ENCODE data around the gene TMEM132A. TPM values are rescaled to one million over a fixed set of nuclear protein-coding genes. Genes with fewer than 3 reads are reported as not detected.
A peak's percentile ranks its signal among the peaks of the same experiment; 100 is the strongest.

Gene TMEM132A
- total and polyA plus RNA-seq, 10 of the 15 experiments (the other 5 are each of a cell fraction or from before 2014, with no cell fraction given) = 0.16 to 25.0 (median 4.3) TPM

DNA sequence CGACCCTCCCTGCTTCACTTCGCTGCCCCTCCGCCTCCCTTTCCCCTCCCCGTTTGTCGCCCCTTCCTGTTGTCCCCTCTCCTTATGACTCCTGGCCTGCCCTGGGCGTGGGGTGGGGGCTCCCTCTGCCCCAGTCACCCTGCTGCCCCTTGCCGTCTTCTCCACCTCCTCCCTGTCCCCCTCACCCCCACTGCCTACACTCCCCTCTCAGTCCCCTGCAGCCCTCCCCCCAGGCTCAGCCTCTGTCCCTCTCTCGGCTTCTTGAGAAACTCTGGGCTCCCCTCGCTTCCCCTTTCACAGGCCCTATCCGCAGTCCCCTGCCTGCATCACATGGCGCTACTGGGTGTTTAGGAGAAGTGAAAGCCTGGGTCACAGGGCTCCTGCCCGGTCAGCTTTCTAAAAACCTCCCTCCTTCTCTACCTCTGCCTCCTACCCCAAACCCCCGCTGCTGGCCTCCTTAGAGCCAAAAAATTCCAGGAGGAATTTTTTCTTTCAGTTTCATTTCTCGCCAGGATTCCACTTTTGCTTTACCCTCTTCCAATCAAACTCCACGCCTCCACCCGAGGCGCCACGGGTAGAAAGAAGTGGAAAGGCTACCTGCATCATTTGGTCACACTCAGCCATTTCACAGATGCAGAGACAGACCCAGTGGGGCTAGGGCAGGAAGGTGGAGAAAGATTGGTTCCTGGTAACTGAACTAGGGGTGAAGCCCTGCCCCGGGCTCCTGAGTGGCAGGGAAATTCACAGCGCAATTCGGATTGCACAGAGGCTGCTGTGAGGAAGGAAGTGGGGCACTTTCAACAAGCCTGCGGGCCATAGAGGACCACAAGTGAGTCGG, 27.9 kb downstream of the TMEM132A start, which contains the start of gene SLC15A3 (continued):
- TF ChIP-seq, protein P1, sequence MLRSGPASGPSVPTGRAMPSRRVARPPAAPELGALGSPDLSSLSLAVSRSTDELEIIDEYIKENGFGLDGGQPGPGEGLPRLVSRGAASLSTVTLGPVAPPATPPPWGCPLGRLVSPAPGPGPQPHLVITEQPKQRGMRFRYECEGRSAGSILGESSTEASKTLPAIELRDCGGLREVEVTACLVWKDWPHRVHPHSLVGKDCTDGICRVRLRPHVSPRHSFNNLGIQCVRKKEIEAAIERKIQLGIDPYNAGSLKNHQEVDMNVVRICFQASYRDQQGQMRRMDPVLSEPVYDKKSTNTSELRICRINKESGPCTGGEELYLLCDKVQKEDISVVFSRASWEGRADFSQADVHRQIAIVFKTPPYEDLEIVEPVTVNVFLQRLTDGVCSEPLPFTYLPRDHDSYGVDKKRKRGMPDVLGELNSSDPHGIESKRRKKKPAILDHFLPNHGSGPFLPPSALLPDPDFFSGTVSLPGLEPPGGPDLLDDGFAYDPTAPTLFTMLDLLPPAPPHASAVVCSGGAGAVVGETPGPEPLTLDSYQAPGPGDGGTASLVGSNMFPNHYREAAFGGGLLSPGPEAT (IDR thresholded peaks at IDR 0.05; ENCODE audit: low read depth) = peak; percentile 99
- peak; percentile 99 for TF ChIP-seq IKZF1 (conservative IDR thresholded peaks at IDR 0.05)
- TF ChIP-seq NBN (IDR thresholded peaks at IDR 0.05) = peak; percentile 95
- TF ChIP-seq, protein P2, sequence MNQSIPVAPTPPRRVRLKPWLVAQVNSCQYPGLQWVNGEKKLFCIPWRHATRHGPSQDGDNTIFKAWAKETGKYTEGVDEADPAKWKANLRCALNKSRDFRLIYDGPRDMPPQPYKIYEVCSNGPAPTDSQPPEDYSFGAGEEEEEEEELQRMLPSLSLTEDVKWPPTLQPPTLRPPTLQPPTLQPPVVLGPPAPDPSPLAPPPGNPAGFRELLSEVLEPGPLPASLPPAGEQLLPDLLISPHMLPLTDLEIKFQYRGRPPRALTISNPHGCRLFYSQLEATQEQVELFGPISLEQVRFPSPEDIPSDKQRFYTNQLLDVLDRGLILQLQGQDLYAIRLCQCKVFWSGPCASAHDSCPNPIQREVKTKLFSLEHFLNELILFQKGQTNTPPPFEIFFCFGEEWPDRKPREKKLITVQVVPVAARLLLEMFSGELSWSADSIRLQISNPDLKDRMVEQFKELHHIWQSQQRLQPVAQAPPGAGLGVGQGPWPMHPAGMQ (IDR thresholded peaks at IDR 0.05; ENCODE audit: borderline replicate concordance) = no peak
- TF ChIP-seq, protein P3, sequence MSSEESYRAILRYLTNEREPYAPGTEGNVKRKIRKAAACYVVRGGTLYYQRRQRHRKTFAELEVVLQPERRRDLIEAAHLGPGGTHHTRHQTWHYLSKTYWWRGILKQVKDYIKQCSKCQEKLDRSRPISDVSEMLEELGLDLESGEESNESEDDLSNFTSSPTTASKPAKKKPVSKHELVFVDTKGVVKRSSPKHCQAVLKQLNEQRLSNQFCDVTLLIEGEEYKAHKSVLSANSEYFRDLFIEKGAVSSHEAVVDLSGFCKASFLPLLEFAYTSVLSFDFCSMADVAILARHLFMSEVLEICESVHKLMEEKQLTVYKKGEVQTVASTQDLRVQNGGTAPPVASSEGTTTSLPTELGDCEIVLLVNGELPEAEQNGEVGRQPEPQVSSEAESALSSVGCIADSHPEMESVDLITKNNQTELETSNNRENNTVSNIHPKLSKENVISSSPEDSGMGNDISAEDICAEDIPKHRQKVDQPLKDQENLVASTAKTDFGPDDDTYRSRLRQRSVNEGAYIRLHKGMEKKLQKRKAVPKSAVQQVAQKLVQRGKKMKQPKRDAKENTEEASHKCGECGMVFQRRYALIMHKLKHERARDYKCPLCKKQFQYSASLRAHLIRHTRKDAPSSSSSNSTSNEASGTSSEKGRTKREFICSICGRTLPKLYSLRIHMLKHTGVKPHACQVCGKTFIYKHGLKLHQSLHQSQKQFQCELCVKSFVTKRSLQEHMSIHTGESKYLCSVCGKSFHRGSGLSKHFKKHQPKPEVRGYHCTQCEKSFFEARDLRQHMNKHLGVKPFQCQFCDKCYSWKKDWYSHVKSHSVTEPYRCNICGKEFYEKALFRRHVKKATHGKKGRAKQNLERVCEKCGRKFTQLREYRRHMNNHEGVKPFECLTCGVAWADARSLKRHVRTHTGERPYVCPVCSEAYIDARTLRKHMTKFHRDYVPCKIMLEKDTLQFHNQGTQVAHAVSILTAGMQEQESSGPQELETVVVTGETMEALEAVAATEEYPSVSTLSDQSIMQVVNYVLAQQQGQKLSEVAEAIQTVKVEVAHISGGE (CRISPR knock-in tag; IDR thresholded peaks at IDR 0.05) = no peak
- TF ChIP-seq SPI1 (IDR thresholded peaks at IDR 0.05; ENCODE audit: borderline replicate concordance, insufficient read depth, low read depth, low read length) = peak; percentile 93
- no peak for TF ChIP-seq BCL3 (IDR thresholded peaks at IDR 0.05; ENCODE audit: borderline replicate concordance, insufficient read depth, low read depth, low read length, poor library complexity, severe bottlenecking)
- TF ChIP-seq ZNF592 (IDR thresholded peaks at IDR 0.05) = no peak
- 0 out of 2 replicates have a peak, but pooled peaks have one; percentile 43 for TF ChIP-seq ASH2L (IDR thresholded peaks at IDR 0.05; ENCODE audit: borderline replicate concordance, low read depth)
- TF ChIP-seq HCFC1 (IDR thresholded peaks at IDR 0.05; ENCODE audit: low read length) = no peak
- TF ChIP-seq SIX5 (IDR thresholded peaks at IDR 0.05; ENCODE audit: low read depth, low read length, severe bottlenecking) = no peak
- peak; percentile 17; the same call in 1 of the 2 replicates for TF ChIP-seq RCOR1 (conservative IDR thresholded peaks at IDR 0.05; ENCODE audit: low read depth, low read length)
- TF ChIP-seq EP300 (IDR thresholded peaks at IDR 0.05; ENCODE audit: borderline replicate concordance in 1 of 2, control insufficient read depth in 1 of 2, low read depth in 2 of 2, low read length in 2 of 2) = 0 out of 4 replicates have a peak, but pooled peaks of 1 of the 2 experiments have one; percentile 23
- no peak for TF ChIP-seq ZNF217 (IDR thresholded peaks at IDR 0.05)
- no peak for TF ChIP-seq JUND (IDR thresholded peaks at IDR 0.05; ENCODE audit: low read depth, low read length)
